Urothelium cell line (cell line): ENCODE data around the gene MORN2.

Source experiments
- DNase-seq: peaks from one replicate; pipeline ENCODE4 v3.0.0; 2011; ENCODE audit warnings: low spot score, mixed read lengths
- FAIRE-seq: peaks from 2 replicates; lab custom pipeline; 2011; peaks lifted over from hg19 to GRCh38; lab: Jason Lieb, UNC

The MORN2 gene

DNA sequence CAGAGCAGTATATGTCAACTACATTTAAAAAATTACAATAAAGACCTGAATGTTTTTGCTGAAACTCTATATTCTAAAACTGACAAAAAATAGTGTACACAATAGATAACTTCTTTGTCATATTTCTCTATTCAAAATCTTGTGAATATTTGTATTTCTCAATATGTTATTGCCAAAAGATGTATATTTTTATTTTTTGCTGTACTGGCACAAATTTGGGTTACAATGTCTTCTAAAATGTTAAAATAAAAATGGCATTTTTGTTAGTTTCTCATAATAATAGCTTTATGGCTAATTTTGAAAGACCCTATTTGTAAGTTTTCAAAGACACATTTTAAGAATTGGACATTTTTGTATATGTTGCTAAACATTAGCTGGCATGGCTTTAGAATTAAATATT lies 13.3 kb downstream of the MORN2 start:
- FAIRE-seq = no peak
- no peak for DNase-seq

DNA sequence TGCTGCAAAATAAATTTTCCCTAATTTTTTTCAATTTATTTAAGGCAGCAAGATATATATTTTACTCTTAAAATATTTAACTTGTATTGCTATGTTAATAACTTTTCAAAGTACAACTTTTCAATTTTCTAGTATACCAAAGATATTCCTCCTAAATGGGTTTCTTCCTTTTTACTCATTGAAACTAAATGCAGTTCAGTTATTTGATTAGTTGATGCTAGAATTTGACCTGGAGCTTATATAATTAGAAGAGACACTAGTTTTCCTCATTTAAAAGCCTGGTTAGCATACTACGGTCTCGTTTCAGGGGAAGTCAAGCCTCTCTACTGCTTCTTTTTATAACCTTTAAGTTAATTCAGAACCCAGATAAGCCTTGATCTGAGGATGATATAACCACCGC lies 13.8 kb downstream of the MORN2 start, which contains the start of gene ARHGEF33:
ARHGEF33 (plus strand) TSS at position 301 of the 400 bp plus-strand sequence. CDS start 29,573 bp downstream, outside the sequence.
- DNase-seq (no peak), FAIRE-seq (no peak)

DNA sequence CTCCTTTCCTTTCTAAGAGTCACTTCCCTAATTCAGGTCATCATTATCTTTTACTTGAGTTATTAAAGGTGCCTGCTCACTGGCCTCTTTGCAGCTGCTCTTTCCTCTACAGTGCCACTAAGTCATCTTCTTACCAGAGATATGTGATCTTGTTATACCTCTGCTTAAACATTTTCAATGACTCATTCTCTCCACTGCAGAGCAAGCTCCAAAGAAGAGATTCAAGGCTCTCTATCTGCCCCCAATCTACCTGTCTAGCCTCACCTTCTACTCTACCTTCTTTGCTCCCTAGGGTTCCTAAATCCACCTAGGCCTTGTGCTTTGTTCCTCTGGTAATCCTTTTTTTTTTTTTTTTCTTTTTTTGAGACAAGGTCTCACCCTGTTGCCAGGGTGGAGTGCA lies 17.0 kb downstream of the MORN2 start:
- FAIRE-seq (no peak), DNase-seq (no peak)

DNA sequence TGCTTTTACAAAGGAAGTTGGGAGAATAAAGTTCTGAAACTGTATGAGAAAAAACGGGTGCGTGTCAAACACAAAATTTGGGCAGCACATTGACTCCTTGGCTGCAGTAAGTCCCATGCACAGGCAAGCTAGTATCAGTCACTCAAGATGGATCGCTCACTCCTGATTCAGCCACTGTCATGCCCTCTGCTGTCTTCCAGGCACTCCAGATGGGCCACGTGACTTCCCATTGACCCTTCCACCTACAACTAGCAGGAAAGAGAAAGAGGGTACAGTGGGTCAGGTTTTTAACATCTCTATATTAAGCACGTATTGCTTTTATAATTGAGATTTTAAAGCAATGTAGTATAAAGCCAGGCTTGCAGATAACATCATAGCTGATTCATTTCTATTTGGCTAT lies 22.5 kb downstream of the MORN2 start:
- FAIRE-seq = no peak
- DNase-seq = no peak

DNA sequence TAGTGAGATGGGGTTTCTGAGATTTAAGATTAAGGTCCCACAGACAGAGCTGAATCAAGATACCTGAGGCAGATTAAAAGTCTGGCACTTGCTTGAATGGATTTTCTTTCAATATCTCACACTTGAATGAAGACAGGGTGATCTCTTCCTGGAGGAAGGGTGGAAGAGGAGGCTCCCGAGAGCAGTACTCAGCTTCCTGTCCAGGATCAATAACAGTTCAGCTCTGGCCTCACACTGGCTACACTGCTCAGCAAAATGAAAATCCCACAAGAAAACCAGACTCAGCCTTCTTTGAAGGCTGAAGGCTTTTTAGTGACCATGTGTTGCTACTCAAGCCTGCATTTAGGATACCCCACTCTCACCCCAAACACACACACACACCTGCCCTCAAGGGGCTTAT lies 24.9 kb downstream of the MORN2 start:
- FAIRE-seq (no peak), DNase-seq (no peak)

DNA sequence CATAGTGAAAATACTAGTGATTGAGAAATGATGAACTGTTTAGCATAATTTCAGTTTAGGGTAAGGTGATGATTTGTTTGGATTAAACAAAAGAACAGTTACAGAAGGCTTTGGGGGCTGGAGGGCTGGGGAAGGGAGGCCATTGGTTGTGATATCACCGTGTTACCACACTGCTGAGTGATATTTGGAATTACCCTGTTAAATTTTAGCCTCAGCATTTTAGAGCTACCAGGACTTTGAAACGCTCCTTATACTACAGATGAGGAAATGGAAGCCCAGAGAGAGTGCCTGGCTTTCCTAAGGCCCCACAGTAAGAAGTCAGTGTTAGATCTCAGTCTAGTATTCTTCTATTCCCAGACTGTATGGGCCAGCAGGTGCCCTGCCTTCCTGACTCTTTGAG lies 29.5 kb downstream of the MORN2 start:
- FAIRE-seq (no peak), DNase-seq (no peak)

DNA sequence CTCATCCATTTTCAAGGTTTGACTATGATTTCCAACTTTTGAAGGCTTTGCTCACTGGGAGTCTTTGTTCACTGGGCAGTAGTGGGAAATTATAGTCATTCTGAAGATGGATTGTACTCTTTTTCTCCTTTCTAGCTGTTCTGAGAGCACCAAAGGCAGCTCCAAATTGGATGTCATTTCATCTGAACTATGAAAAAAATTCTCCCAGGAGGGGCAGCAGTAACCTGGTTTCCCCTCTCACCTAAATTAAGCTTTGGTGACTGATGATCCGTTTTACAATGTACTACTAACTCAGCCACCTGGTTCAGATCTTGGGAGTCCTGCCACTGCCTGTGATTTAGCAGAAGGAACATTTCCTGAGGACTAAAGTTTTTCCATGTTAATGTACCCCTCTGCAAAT lies 31.5 kb downstream of the MORN2 start:
- FAIRE-seq (no peak), DNase-seq (no peak)

DNA sequence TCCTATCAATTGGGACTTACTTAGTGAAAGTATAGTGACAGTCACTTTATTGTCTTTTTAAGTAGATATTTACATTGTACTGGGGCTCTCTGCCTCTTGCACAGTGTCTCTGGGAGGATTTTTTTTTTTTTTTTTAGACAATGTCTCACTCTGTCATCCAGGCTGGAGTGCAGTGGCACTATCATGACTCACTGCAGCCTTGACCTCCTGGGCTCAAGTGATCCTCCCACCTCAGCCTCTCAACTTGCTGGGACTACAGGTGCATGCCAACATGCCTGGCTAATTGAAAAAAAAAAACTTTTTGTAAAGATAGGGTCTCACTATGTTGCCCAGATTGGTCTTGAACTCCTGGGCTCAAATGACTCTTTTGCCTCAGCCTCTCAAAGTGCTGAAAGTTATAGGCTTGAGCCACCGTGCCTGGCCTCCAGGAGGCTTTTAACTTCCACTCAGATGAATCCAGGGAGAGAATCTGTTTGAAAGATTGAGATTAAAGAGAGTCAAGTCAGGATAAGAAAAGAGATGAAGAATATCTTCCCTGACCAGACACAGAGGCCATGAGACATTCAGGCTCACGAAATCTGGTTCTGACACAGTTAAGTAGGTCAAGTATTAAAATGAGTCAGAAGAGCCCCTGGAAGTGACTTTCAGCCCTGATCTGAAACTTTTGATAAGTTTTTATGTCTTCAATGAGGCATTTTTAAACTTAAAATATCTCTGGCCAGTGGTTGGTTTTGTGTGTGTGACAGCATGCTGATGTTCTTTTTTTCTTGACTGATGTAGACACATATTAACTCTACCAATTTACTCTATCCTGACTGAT lies 32.2 kb downstream of the MORN2 start:
- no peak for DNase-seq
- no peak for FAIRE-seq

DNA sequence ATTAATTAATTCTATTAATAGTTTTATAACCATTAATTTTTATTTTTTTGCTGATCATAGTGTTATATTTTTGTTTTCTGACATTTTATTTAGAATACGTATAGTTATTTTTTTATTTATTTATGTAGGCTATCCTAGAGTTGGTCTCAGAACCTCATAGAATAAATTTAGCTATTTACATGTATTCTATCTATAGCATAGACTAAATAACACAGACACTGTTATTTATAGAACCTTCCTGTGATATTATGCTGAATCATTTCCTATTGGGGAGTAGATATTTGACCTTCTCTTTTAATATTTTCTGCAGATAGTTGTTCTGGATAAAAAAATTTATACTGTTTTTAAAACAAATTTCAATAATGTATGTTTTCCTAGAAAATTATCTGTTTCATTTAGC lies 34.1 kb downstream of the MORN2 start:
- FAIRE-seq (no peak), DNase-seq (no peak)

DNA sequence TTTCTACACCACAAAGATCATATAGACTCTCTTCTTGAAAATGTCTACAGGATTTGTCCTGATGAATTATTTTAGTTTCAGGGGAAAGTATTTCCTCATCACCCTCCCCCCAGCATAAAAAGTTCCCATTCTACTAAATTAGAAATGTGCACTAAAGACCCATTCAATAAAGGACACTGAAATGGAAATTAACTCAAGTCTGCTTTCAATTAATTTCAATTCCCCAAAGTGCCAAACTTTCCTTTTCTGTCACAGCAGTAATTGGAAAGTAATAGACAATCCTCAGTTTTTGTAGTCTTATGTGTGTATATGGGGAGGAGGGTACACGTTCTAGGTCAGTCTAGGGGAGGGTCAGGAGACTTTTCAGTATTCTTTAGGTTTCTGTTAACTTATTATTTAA lies 35.4 kb downstream of the MORN2 start:
- DNase-seq = no peak
- FAIRE-seq = no peak

DNA sequence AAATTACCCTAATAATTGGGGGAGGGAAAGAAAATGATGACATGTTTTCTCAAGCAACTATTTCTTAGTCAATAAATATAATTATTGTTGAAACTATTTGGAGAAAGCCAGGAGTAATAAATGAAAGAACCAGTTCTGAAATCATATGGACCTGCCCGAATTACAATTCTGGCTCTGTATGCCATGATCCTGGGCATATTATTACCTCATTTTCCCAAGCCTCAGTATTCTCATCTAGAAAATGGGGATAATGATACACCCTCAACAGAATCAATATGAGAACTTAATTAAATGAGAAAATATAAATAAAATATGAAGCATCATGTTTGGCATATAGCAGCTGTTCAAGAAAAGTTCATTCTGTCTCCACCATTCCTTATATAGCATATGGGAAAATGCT lies 36.8 kb downstream of the MORN2 start:
- DNase-seq (no peak), FAIRE-seq (no peak)

DNA sequence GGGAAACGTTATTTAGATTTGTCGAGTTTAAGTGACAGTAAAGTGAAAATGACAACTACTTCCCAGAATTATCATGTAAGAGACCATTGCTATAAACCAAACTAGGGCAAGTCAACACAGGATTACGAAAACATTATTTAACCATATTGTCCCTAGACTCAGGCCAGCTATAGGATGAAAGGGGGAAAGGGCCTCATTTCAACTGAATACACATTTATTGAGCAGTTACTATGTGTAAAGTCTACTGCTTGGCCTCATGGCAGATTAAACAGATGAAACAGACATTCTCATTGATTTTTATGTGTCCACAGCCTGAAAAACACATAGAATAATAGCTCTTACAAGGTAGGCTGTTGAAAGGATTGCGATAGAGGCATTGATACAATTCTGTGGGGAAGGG lies 46.6 kb downstream of the MORN2 start:
- no peak for DNase-seq
- FAIRE-seq = peak; percentile 44

DNA sequence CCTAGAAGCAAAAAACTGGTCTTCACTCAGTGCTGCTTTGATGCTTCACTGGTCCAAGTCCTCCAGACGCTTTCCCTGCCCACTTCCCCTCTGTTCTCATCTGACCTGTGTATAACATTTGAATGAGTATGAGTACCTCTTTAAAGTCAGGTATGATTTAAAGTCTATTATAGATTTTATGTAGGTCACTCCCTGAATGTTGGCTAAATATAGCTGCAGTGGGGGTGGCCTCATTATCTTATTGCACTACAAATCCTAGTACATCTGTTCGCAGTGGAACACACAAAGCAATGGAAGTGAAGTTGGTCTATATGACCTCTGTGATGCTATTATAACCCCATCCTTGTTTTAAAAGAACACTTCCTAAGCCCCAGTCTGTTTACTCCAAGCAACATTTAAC lies 47.1 kb downstream of the MORN2 start:
- FAIRE-seq = no peak

DNA sequence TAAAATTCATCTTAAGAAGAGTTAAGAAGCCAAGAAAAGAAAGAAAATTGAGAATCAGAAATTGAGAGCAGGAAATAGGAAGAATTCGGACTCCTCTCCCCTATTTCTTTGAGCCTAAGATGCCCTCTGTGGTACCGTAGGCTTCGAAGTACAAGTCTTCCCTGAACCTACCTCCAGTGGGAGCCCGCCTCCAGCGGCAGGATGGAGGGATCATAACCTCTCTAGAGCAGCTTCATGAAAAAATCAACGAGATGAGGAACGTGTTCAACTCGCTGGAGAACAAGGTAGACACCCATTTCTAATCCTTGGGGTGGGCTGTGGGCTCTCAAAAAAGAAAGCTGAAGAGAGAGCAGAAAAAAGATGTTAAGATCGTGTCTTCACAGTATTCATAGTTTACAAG lies 50.2 kb downstream of the MORN2 start:
- no peak for DNase-seq
- no peak for FAIRE-seq

More for the DNA sequence above, 47.1 kb downstream of the MORN2 start:
- DNase-seq = no peak

DNA sequence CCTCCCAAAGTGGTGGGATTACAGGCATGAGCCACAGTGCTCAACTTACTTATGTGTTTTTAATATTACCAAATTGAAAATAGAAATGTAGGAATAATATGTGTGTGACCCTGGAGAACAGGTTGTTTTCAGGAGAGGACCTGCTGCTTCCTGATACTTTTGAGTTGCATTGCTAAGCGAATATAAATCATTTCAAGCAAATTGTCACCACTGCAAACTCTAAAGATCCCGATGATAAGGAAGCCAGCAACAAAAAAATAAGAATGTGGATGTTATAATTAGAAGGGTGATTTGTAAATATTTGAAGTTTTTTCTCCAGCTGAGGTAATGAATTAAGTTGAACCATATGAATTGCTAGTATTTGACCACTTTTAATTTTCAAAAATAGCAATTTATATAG lies 54.8 kb downstream of the MORN2 start:
- FAIRE-seq (no peak), DNase-seq (no peak)
